ENCODE data around the gene PPP2R1B. TPM values are rescaled to one million over a fixed set of nuclear protein-coding genes. Genes with fewer than 3 reads are reported as not detected.

The PPP2R1B gene
- total and polyA plus RNA-seq, 2 donors (not counting 1 experiment from before 2014, with no cell fraction given): 8.2 to 37.0 TPM

DNA sequence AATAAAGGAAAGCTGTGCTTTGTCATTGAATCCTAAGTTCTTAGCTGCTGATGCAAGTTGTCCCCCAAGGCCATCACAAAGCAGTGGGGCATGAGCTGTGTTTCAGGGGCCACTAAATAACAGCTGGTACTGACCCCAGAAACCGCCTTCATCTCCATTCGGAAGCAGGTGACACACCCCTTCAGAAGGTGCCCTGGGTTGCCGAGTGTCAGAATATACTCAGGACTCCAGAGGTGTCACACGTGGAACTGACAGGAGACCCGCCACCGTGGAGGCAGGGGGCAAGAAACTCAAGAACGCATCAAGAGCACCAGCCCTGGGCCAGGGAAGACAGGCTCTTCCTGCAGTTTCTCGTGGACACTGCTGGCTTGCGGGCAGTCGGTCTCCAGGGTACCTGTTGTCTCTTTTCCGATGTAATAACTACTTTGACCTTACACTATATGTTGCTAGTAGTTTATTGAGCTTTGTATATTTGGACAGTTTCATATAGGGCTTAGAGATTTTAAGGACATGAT is 41.5 kb downstream of the PPP2R1B start:
- Histone ChIP-seq H3K4me1 (ENCODE audit: control insufficient read depth in 2 of 2, insufficient read depth in 2 of 2, low read length in 2 of 2) (no peaks in the 10 kb centered on the region), H2AFZ (ENCODE audit: insufficient read depth, low read depth, low read length, poor library complexity, severe bottlenecking) (no peak overlapping the region), H3K9ac (ENCODE audit: low read length) (no peak overlapping the region), H4K20me1 (ENCODE audit: control insufficient read depth, insufficient read depth, low read length, poor library complexity, severe bottlenecking) (no peaks in the 10 kb centered on the region), H3K36me3 (replicated peaks in 1 of 2; ENCODE audit: control extremely low read depth in 1 of 2, control insufficient read depth in 1 of 2, extremely low read depth in 1 of 2, insufficient read depth in 2 of 2, low read length in 1 of 2) (peaks cover 11 to 65% of the 10 kb centered on the region in 2 experiments), H3K4me3 (ENCODE audit: control extremely low read depth in 1 of 5, extremely low read depth in 1 of 5, insufficient read depth in 1 of 5, low read depth in 2 of 5, low read length in 4 of 5) (no peak overlapping the region), H3K9me3 (ENCODE audit: control extremely low read depth in 1 of 3, control insufficient read depth in 2 of 3, insufficient read depth in 1 of 3, low read length in 2 of 3) (no peaks in the 10 kb centered on the region), H3K27ac (ENCODE audit: low read length in 2 of 2) (no peak overlapping the region), H3K27me3 (replicated peaks in 1 of 4; ENCODE audit: control extremely low read depth in 1 of 4, control insufficient read depth in 3 of 4, insufficient read depth in 4 of 4, low read length in 3 of 4) (no peaks in the 10 kb centered on the region), H3K4me2 (replicated peaks; ENCODE audit: low read depth, low read length, poor library complexity, severe bottlenecking) (no peak overlapping the region), H3K79me2 (ENCODE audit: control insufficient read depth, insufficient read depth, low read length) (no peaks in the 10 kb centered on the region)
- WGBS (ENCODE audit: insufficient coverage): over 99% methylated on average over 8 of the region's 11 CpGs
- H3K4me3 Mint-ChIP-seq: no peak overlapping the region
- CTCF ChIA-PET: interaction anchor here (1.1 kb wide), 1 partner anchor 53 kb away, joined by 3 read pairs; no protein-coding TSS in a partner anchor
- POLR2A ChIA-PET: no interaction called here
- ATAC-seq (ENCODE audit: low read depth) (no peak), DNase-seq (no peak)
- H3K9me3 Mint-ChIP-seq (ENCODE audit: insufficient read depth): no peaks in the 10 kb centered on the region
- H3K4me1 Mint-ChIP-seq: no peaks in the 10 kb centered on the region
- no peak overlapping the region for H3K27ac Mint-ChIP-seq
- intact Hi-C loops (cut with micrococcal nuclease): no loop called here
- no peaks in the 10 kb centered on the region for H3K27me3 Mint-ChIP-seq
- TF ChIP-seq, protein P1, sequence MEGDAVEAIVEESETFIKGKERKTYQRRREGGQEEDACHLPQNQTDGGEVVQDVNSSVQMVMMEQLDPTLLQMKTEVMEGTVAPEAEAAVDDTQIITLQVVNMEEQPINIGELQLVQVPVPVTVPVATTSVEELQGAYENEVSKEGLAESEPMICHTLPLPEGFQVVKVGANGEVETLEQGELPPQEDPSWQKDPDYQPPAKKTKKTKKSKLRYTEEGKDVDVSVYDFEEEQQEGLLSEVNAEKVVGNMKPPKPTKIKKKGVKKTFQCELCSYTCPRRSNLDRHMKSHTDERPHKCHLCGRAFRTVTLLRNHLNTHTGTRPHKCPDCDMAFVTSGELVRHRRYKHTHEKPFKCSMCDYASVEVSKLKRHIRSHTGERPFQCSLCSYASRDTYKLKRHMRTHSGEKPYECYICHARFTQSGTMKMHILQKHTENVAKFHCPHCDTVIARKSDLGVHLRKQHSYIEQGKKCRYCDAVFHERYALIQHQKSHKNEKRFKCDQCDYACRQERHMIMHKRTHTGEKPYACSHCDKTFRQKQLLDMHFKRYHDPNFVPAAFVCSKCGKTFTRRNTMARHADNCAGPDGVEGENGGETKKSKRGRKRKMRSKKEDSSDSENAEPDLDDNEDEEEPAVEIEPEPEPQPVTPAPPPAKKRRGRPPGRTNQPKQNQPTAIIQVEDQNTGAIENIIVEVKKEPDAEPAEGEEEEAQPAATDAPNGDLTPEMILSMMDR (IDR thresholded peaks at IDR 0.05): no peak

- no peaks in the 10 kb centered on the region for H3K27me3 ChIP-seq (replicated peaks in 1 of 4; ENCODE audit: control extremely low read depth in 1 of 4, control insufficient read depth in 3 of 4, insufficient read depth in 4 of 4, low read length in 3 of 4)
- intact Hi-C loops (cut with micrococcal nuclease): no loop called here
- Mint-ChIP-seq H3K9me3 (ENCODE audit: insufficient read depth) (no peaks in the 10 kb centered on the region), H3K4me3 (no peak overlapping the region), H3K27ac (no peak overlapping the region), H3K27me3 (no peaks in the 10 kb centered on the region), H3K4me1 (no peaks in the 10 kb centered on the region)
- CTCF ChIA-PET: no interaction called here
- H3K36me3 ChIP-seq (replicated peaks in 1 of 2; ENCODE audit: control extremely low read depth in 1 of 2, control insufficient read depth in 1 of 2, extremely low read depth in 1 of 2, insufficient read depth in 2 of 2, low read length in 1 of 2): peaks cover 12 to 66% of the 10 kb centered on the region in 2 experiments
- H2AFZ ChIP-seq (ENCODE audit: insufficient read depth, low read depth, low read length, poor library complexity, severe bottlenecking): no peak overlapping the region
- ATAC-seq (ENCODE audit: low read depth): no peak
- no peaks in the 10 kb centered on the region for H3K4me1 ChIP-seq (ENCODE audit: control insufficient read depth in 2 of 2, insufficient read depth in 2 of 2, low read length in 2 of 2)
- 98% methylated on average over 13 of the region's 15 CpGs for WGBS (ENCODE audit: insufficient coverage)
- no peak for DNase-seq
- no peak overlapping the region for H3K9ac ChIP-seq (ENCODE audit: low read length)
- no peaks in the 10 kb centered on the region for H3K9me3 ChIP-seq (ENCODE audit: control extremely low read depth in 1 of 3, control insufficient read depth in 2 of 3, insufficient read depth in 1 of 3, low read length in 2 of 3)
- TF ChIP-seq EZH2 (IDR thresholded peaks at IDR 0.05; ENCODE audit: borderline replicate concordance, insufficient read depth, low read depth, low read length, poor library complexity, severe bottlenecking): no peak
- TF ChIP-seq, protein P1 (IDR thresholded peaks at IDR 0.05): no peak
- H3K4me2 ChIP-seq (replicated peaks; ENCODE audit: low read depth, low read length, poor library complexity, severe bottlenecking): no peak overlapping the region
- POLR2A ChIA-PET: no interaction called here
- H3K79me2 ChIP-seq (ENCODE audit: control insufficient read depth, insufficient read depth, low read length): no peaks in the 10 kb centered on the region
- H3K4me3 ChIP-seq (ENCODE audit: control extremely low read depth in 1 of 5, extremely low read depth in 1 of 5, insufficient read depth in 1 of 5, low read depth in 2 of 5, low read length in 4 of 5): no peak overlapping the region
- no peaks in the 10 kb centered on the region for H4K20me1 ChIP-seq (ENCODE audit: control insufficient read depth, insufficient read depth, low read length, poor library complexity, severe bottlenecking)
- H3K27ac ChIP-seq (ENCODE audit: low read length in 2 of 2): no peak overlapping the region
These were observed 42.6 kb downstream of the PPP2R1B start for GRCh38 chr11:111723595-111723994.
